Posterior vena cava (tissue), 2 donors: ENCODE results near the gene HDGF. TPM values are rescaled to one million over a fixed set of nuclear protein-coding genes. Genes with fewer than 3 reads are reported as not detected.
A peak's percentile ranks its signal among the peaks of the same experiment; 100 is the strongest.

ENCODE experiments used
- DNase-seq: peaks from one replicate; pipeline ENCODE4 v3.0.0-alpha.2; 2020; ENCODE audit warnings: low spot score
- intact Hi-C, 2 donors: fragments of 100-400 bp; cut with DNase I; formaldehyde crosslinking; loops; one replicate each; pipeline versions ENCODE4 v1.14.1 to v1.14.2; 2022 to 2023
- total RNA-seq, 2 donors: library from RNA; stranded (reverse); fragmentation: NEBNext Ultra II Directional; extraction: Animal tissue kit (Norgen Biotek cat#: 25700); gene quantifications; one replicate each; pipeline ENCODE4 v1.2.1, GENCODE V29; 2021
- donor health status: DM: yes; HTN: yes; CAD: no.
- donor health status: DM: yes; HTN: yes; CAD: no.

HDGF gene
- total RNA-seq, 2 donors from 2014 or later = 101 to 126 TPM

DNA sequence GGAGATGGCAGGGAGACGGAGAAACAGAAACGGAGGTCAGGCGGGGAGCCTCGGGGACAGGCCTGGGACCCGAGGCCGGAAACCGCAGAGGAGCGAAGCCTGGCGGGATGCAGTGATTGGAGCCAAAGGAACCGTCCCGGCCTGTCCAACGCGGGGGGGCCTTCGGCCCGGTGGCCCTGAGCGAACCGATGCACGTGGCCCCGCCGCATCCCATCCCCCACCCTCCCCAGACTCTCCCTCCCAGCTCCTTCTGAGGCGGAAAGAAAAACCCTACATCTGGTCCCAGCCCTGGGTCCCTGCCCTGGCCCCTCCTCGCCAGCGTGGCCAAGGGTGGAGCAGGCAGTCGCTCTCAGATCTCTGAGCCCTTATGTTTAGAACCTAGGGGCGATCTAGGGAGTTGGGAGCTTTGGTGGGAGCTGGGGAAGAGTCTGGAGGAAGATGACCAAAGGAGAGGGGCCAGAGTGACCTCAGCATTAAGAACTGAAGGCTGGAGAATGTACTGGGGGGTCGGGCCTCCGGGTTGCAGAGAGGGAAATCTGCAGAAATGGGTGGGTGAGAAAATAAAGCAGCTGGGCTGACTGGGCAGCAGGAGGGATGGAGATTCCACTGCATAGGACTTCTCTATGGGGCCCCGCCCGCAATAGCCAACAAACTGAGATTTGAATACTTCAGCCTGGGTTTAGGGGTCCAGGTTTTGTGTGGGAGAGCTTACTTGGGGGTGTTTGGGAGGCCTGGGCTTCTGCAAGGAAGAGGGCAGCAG lies 44.6 kb downstream of the HDGF start:
- intact Hi-C loops = no loop called here
- DNase-seq = peak; percentile 91

DNA sequence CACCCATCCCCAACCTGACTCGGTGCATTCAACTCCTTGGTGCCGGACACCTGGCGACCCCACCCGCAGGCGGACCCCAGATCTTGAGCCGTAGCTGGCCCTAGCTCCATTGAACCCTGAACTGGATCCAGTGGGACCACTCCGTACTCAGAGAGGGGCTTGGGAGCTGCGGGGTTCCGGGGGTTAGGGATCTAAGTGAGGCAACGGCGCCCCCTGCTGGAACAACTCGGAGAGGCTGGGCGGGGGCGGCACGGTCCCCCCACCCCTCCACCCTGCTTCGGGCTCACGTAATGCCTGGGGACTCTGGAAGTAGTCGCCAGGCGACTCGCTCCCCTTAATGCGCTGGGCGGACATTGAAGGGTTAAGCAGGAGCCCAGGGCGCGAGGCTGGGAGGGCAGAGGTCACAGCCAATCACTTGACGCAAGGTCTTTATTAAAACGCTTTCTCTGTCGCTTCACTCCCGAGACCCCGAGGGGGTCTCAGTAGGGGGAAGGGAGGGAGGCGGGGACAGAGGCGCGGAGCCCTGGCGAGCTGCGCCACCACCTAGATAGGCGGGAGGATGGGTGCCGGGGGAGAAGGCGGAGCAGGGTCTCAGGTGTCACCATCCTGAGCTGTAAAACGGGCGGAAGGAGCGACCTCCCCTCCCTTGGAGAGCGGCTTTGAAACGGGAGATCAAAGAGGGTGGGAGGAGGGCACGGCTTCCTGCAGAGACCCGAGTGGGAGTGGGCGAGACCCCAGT lies 45.4 kb downstream of the HDGF start:
- DNase-seq = peak; percentile 89
- intact Hi-C loops = no loop called here

DNA sequence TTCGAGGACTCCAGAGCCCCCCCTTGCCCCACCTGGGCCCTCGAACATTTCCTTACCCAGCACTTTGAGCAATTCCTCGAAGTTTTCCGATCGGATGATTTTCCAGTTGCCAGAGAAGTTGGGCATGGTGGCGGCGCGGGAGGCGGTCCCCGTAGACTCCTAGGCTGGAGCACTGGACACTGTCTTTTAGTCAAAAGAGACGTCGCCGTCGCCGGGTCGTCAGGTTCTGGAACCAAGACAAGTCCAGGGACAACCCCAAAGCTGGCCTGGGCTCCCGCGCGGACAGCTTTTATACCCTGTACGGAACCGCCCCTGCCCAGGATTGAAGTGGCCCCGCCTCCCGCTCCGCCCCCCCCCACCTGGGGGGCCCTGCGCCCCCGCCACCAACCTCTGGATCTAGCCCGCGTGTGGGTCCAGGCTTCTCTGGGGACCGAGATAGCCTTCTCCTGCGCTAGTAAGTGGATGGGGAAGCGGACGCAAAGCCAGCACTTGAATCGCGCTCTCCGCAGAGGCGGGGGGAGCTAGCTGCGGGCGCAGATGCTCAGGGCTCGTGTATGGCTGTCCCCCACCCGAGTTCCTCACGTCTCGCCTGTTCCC lies 46.1 kb downstream of the HDGF start, which contains the start of gene CRABP2:
TSS of gene CRABP2 (minus strand) at position 263 of the 597 bp plus-strand sequence. CDS start at position 126, 137 bp downstream.
- DNase-seq = no peak
- intact Hi-C loops = no loop called here

DNA sequence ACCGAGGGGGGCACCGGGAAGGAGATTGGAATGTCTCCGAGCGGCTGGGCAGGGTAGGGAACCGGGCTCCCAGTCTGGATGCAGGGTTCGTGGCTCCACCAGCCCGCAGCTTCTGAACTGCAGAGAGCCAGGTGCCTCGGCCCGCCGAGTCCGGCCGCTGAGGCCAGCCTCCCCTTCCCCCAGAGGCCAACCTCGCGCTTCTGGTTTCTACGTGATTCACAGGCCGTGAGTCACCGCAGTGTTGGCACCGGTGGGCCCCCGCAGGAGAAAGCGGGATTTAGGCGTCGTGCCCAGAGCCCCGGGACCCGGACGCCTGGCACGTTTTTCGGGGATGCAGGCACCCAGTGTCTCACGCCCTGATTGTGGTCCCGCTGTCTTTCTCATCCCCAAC lies 46.5 kb downstream of the HDGF start:
- DNase-seq = peak; percentile 90
- intact Hi-C loops = no loop called here

DNA sequence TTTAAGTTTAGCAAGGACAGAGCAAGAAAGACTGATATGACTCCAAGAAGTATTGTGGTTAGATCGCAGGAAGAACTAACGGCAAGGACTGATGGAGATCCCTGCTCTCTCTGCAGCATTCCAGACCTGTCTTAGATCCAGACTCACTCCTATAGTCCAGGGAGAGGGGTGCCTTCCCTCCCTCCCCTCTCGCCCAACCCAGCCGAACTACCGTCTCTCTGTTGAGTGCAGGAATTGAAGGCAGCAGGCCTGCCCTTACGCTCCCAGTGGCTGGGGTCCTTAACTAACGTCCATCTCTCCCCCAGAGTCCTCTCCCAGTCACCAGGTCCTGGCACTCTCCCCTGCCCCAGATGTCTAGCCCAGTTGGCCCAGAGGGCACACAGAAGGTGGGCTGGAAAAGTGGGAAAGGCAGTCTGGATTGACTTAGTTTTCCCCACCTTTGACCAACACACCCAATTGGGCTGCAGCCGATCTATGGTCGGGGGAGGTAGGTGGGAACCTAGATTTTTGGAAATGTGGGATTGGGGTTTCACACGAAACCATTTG lies 47.2 kb downstream of the HDGF start:
- intact Hi-C loops = no loop called here
- no peak for DNase-seq

DNA sequence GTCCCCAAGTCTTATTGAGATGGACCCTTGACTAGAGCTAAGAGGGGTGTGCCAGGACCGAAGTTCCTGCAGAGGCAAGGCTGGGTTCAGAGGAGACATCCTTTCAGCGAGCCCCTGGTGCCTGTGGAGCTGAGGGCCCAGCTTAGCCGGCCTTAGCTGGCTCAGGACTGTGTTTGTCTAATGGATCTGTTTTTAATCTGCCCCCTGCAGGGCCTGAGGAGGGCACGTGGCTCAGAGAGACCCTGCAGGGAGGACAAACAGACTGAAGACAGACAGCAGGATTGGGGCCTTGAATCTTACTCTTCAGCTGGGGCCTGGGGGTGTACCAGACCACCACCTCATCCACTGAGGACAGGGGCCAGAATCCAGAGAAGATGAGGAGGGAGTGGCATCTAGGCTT lies 47.7 kb downstream of the HDGF start:
- no peak for DNase-seq
- intact Hi-C loops = no loop called here

DNA sequence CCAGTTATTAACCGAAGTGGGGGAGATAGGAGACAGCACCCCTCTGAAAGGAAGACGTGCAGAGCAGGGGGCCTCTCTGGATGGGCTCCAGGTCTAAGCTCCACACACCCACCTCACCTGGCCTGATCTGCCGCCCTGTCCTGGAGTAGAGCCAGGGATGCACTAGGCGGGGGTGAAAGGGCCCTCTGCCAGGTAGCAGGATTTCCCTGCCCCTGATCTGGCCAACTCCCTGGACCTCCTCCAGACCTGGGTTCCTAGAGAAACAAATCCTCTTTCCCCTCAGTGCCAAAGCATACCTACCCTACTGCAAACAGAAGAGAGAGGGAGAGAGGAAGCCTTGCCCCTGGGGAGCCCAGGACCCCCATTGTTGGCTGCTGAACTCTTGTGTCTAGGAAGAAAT lies 48.1 kb downstream of the HDGF start:
- intact Hi-C loops = no loop called here
- DNase-seq = no peak

DNA sequence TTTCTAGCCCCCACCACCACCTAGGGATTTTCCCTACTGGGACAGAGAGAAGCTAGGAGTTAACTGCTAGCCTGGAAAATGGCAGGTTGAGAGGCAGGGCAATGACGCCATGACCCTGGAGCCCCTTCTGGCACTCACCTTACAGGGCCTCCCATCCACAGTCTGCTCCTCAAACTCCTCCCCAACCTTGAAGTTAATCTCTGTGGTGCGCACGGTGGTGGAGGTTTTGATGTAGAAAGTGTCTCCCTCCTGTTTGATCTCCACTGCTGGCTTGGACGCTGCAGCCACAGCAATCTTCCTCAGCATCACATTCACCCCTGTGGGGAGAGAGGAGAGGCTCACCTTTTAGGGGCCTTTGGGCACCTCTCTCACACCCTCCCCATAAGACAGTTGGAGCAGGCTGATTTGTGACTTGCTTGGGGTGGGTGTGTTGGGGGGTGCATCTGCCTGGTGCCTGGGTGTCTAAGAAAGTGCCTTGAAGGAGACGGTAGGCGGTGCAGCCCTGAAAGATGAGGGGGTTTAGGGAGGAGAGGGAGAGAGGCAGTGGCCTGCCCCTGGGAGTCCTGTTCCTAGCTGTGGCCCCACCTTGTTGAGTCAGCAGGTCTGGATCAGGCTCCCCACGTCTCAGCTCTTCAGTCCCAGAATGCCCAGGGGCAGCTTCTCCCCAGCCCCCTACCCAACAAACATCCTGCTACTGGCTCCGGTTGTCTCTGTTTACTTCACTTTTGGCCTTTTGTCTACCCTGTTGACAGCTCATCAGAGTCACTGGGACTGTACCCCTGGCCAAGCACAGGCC lies 50.5 kb downstream of the HDGF start:
- DNase-seq = no peak
- intact Hi-C loops = no loop called here

DNA sequence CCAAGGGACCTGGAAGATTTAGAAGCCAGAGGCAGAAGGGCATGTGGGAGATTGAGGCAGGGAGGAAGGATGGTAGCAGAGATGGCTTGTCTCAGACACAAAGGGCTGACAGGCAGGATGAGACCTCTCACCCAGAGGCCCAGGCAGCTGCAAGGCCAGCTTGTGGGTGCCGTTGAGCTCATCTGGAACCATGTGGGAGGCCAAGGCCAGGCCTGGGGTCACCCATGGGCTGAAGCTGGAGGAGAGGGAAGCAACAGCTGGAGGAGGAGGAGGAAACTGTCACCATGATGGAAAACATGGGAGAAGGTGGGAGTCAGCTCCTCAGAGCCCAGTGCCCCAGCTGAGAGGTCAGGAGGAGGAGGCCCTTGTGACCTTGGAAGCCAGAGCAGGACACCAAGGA lies 52.5 kb downstream of the HDGF start:
- intact Hi-C loops = loop anchor here in 1 of 2 donors (10.0 kb wide), 1 partner anchor 186 kb away; no protein-coding TSS in a partner anchor

DNA sequence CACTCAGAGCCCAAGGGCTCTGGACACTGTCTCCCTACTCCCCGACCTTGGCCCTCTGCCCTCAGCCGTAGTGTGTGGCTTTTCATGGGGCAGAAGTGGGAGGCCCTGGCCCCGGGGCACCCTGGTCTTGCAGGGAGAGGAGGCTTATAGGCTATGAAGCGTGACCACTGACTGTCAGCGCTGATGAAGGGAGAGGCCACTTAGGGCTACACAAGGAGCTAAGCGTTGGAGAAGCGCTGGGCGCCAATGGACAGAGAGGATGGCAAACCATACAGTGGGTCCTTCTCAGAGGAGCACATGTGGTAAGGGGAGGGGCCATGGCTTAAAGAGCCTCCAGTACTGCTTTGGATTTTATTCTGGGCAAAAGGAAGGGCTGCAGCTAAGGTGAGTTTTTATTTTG lies 54.0 kb downstream of the HDGF start:
- intact Hi-C loops = loop anchor here in 1 of 2 donors (10.0 kb wide), 1 partner anchor 187 kb away; no protein-coding TSS in a partner anchor
- no peak for DNase-seq

More for the DNA sequence above, 52.5 kb downstream of the HDGF start:
- DNase-seq = no peak

DNA sequence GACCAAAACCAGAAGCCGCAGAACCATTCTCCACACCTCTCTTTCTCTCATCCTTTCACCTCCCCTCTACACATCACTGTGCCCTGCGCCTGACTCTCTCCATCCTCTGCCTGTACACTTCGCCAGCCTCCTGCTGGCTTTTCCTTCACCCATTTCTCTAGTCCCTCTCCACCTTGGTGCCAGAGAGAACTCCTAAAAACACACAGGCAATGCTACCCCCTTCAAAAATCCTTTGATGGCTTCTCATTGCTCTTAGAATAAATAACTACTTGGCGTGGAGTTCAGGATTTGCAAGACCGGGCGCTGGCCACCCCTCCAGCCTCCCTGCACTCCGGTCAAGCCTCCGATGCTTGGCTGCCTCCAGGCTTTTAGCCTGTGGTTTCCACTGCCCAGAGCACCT lies 54.7 kb downstream of the HDGF start:
- DNase-seq = no peak
- intact Hi-C loops = loop anchor here in 1 of 2 donors (10.0 kb wide), 1 partner anchor 188 kb away; no protein-coding TSS in a partner anchor

DNA sequence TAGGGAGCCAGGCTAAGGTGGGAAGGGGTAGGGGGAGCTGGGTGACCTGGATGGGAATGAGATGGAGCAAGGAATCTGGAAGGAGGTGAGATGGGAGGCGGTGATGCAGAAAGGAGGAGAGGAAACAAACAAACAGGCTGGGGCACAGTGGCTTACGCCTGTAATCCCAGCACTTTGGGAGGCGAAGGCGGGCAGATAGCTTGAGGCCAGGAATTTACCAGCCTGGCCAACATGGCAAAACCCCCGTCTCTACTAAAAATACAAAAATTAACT lies 56.8 kb downstream of the HDGF start:
- intact Hi-C loops = loop anchor here in 1 of 2 donors (10.0 kb wide), 1 partner anchor 190 kb away; no protein-coding TSS in a partner anchor
- DNase-seq = no peak

DNA sequence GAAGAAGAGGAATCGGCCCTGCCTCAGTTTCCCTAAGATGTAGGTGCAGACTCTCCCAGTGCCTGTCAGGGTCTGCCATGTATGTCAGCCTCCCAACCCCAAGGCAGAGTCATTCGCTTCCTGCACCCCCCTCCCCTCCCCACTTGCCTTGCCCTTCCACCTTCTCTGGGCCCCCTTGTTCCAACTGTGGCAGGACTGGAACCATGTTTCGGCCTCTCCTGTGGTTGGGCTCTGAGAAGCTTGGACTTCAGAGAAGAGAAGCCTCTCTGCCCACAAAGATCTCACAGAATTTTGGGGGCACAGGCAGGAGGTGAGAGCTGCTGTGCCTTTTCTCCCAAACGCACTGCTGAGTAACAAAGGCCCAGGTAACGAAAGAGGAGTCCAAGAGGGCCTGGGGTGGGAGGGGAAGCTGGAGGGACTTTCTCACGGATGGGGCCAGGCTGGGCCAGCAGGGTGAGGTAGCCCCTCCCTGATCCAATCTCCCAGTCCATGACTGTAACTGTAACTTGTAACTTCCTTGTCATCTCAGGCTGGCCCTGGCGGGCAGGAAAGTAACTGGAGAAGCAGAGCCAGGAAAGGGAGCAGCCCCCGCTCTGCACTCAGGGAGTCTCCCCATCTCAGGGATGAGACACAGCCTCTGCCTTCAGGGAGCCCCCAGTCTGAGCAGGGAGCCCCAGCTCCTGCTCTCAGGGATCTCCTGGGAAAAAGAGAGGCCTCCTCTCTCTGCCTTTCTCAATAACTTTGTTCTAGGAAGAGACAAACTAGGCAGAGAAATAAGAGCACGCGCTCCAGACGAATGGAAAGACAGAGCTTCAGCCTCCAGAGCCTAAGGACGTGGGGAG lies 57.4 kb downstream of the HDGF start:
- DNase-seq = no peak
- intact Hi-C loops = loop anchor here in 1 of 2 donors (10.0 kb wide), 1 partner anchor 191 kb away; no protein-coding TSS in a partner anchor

DNA sequence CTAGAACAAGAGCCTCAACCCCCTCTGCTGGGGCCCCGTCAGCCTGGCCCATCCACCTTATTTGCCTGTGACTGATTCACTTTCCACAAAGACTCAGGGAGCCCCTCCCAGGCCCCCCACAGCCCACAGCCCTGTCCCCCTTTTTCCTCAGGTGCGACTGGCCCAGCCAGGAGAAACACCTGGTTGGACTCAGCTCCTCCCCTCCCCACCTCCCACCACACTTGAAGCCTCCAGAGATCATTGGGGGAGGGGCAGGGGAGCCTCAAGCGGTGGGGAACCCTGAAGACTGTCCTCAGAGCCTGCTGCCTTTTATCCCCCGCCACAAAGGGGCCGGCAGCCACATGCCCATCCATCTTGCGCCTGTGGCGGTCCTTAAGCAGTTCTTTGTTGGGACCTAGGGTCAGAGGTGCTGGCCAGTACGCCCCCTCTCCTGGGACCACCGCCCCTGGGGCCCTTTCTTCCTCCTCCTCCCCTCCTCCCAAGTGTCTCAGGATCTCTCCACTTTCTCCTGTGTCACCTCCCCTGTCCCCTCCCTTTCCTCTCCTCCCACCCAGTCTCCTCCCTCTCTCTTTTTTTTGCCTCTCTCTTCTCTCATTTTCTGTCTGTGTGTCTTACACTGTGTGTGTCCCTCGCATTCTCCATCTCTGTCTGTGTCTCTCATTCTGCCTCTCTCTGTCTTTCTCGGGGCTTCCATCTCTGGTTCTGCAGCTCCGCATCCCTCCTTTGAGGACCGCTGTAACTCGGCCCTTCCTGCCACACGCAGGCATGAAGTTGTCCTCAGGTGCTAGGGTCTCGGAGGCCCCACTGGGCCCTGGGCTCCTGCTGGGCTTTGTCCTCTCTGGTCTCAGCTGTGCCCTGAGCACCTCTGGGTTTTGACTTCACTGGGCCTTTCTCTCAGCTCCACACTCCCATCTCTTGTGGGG lies 58.3 kb downstream of the HDGF start:
- intact Hi-C loops = loop anchor here in 1 of 2 donors (10.0 kb wide), 1 partner anchor 192 kb away; no protein-coding TSS in a partner anchor
- DNase-seq = no peak

DNA sequence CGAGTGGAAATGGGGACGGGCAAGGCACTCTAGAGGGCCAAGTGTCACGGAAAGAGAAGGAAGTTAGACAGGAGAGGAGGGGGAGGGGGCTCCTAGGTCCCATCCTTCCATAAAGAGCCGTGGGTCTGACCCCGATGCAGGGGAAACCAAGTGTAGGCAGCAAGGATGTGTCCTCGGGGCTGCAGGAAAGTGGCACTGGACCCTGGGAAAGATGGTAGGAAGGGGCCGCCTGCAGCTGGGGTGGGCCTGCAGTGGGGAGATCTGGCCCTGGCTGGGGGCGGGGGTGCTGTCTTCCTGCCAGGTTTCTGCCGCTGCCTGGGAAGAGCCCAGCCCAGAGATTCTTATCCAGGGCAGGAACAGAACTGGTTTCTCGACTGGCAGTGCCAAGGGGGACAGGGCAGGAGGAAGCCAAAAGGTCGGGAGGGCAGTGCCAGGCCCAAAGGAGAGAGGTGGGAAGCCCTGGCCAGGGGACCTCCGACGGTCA lies 59.0 kb downstream of the HDGF start:
- intact Hi-C loops = loop anchor here in 1 of 2 donors (10.0 kb wide), 1 partner anchor 192 kb away; no protein-coding TSS in a partner anchor
- DNase-seq = no peak
